Vagina (tissue), 2 donors: Measurements from ENCODE around the gene NTN4. TPM values are rescaled to one million over a fixed set of nuclear protein-coding genes. Genes with fewer than 3 reads are reported as not detected.

Source experiments
- DNase-seq, 2 donors: peaks; one replicate each; pipeline ENCODE4 v3.0.0-alpha.2; 2017; ENCODE audit errors: extremely low spot score in 2 of 2
- H3K27ac ChIP-seq: fragments of 200-600 bp; sonication (generic); one replicate; pipeline ENCODE4 v1.5.1; 2019
- H3K27me3 ChIP-seq: fragments of 200-600 bp; sonication (generic); one replicate; pipeline ENCODE4 v1.5.1; 2019
- H3K36me3 ChIP-seq, 2 donors: fragments of 200-600 bp; sonication (generic); one replicate each; pipeline ENCODE4 v1.5.1; 2017 to 2019
- H3K4me1 ChIP-seq: fragments of 200-600 bp; sonication (generic); one replicate; pipeline ENCODE4 v1.5.1; 2019
- H3K4me3 ChIP-seq, 2 donors: fragments of 200-600 bp; sonication (generic); 1 replicate in 1 of 2; 2 replicates in 1 of 2; pipeline ENCODE4 v1.5.1; 2016 to 2019
- H3K9me3 ChIP-seq: fragments of 200-600 bp; sonication (generic); one replicate; pipeline ENCODE4 v1.5.1; 2019
- POLR2A ChIP-seq, 2 donors: fragments of 450-650 bp; IDR thresholded peaks; one replicate each; pipeline ENCODE4 v1.6.1; 2017; ENCODE audit warnings: antibody characterized with exemption in 2 of 2, mild to moderate bottlenecking in 2 of 2, moderate library complexity in 2 of 2
- POLR2AphosphoS5 ChIP-seq, 2 donors: sonication (generic); formaldehyde crosslinking; IDR thresholded peaks; one replicate each; pipeline ENCODE4 v1.9.0; 2017; ENCODE audit warnings: antibody characterized with exemption in 2 of 2, mild to moderate bottlenecking in 2 of 2, low read depth in 1 of 2; ENCODE audit not compliant: insufficient read depth in 1 of 2
- intact Hi-C: fragments of 100-400 bp; cut with DNase I; formaldehyde crosslinking; loops from one replicate; pipeline ENCODE4 v1.15.1; 2023
- total RNA-seq: library from RNA; depleted of rRNA; stranded (reverse); fragments of >200 nt; gene quantifications from one replicate; pipeline ENCODE4 v1.2.3, GENCODE V29; 2016
- TF ChIP-seq, protein P1 (sequence below), 3 experiments: fragments of 450-650 bp in 2 of 3; fragments of 200-600 bp in 1 of 3; sonication (generic) in 1 of 3; IDR thresholded peaks; one replicate each; pipeline ENCODE4 v1.5.1; 2017 to 2019; ENCODE audit warnings: antibody characterized with exemption in 3 of 3, mild to moderate bottlenecking in 2 of 3, moderate library complexity in 2 of 3

NTN4 gene
- total RNA-seq, 1 donor from 2014 or later, result 21.9 TPM

DNA sequence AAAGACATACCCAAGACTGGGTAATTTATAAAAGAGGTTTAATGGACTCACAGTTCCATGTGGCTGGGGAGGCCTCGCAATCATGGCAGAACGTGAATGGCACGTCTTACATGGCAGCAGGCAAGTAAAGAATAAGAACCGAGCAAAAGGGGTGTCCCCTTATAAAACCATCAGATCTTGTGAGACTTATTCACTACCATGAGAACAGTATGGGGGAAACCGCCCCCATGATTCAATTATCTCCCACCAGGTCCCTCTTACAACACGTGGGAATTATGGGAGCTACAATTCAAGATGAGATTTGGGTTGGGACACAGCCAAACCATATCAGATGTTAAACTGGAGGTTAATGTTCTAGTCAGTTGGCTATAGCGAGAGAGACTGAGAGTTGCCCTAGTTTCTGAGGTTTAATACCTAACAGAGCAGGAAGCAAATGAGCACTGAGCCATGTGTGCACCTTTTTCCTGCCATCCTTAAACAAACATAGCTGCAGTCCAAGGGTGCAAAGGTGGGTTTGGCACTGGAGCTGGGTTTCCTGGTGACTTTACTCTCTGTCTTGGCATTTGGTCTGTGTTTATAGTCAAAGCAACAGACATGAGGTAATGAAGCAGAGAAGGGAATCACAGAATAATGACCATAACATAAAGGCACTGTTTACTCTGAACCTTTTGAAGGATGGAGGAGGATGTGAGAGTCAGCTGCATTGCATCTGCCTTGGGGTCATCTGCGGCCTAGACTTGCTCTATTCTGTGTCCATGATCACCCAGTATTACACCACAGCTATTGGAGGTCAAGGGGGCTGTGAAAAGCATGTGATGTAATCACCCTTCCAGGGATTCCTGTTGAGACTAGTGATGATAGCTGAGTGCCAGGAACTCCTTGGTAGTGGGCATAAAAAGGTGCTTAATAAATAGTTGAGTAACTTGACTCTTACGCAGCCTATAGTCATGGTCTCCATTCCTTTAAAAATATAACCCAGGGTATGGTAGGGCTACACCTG is 155.6 kb downstream of the NTN4 start:
- H3K4me3 ChIP-seq, result no peak overlapping the region
- no peaks in the 10 kb centered on the region for H3K9me3 ChIP-seq
- no peaks in the 10 kb centered on the region for H3K36me3 ChIP-seq
- no peaks in the 10 kb centered on the region for H3K27me3 ChIP-seq
- H3K27ac ChIP-seq, result no peak overlapping the region
- peaks cover 24% of the 10 kb centered on the region for H3K4me1 ChIP-seq
- no peak for DNase-seq
- intact Hi-C loops, result no loop called here
- TF ChIP-seq POLR2AphosphoS5 (IDR thresholded peaks at IDR 0.05; ENCODE audit: insufficient read depth in 1 of 2, low read depth in 1 of 2), result no peak
- TF ChIP-seq, protein P1, sequence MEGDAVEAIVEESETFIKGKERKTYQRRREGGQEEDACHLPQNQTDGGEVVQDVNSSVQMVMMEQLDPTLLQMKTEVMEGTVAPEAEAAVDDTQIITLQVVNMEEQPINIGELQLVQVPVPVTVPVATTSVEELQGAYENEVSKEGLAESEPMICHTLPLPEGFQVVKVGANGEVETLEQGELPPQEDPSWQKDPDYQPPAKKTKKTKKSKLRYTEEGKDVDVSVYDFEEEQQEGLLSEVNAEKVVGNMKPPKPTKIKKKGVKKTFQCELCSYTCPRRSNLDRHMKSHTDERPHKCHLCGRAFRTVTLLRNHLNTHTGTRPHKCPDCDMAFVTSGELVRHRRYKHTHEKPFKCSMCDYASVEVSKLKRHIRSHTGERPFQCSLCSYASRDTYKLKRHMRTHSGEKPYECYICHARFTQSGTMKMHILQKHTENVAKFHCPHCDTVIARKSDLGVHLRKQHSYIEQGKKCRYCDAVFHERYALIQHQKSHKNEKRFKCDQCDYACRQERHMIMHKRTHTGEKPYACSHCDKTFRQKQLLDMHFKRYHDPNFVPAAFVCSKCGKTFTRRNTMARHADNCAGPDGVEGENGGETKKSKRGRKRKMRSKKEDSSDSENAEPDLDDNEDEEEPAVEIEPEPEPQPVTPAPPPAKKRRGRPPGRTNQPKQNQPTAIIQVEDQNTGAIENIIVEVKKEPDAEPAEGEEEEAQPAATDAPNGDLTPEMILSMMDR (IDR thresholded peaks at IDR 0.05), result no peak
- TF ChIP-seq POLR2A (IDR thresholded peaks at IDR 0.05), result no peak

DNA sequence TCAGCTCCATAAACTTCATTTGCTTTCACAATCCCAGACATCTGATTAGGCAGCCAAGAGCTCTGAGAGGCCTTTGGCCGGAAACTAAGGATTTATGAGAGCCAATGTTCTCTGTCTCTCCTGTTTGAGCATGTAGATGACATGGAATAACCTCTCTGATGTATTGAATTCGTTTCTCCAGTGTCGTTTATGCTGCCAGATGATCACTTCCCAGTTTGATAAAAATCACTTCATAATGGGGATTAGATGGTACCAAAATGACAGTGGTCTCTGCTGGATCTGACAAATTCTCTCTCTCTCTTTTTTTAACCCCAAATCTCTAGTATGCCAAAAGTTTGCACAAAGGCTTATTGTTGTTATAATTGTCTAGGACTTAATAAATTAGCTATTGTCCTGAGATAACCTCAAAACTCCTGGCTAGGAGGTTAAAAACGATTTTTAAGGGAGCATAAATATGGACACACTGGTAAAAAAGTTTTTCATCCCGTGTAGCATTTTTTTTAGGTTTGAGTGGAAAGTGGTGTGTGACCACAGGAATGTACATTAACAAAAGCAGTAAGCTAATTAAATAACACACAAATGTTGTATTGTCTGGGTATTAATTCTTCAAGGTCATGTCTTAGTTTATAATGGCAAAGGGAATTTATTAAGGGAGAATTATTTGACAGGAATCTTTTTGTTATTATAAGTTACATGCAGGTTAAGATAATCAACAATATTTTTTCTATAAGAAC is 156.7 kb downstream of the NTN4 start:
- H3K9me3 ChIP-seq, result no peaks in the 10 kb centered on the region
- intact Hi-C loops, result no loop called here
- peaks cover 24% of the 10 kb centered on the region for H3K4me1 ChIP-seq
- H3K27me3 ChIP-seq, result no peaks in the 10 kb centered on the region
- peak overlapping the region; percentile 40 for H3K27ac ChIP-seq
- no peak overlapping the region for H3K4me3 ChIP-seq
- H3K36me3 ChIP-seq, result no peaks in the 10 kb centered on the region
- no peak for TF ChIP-seq POLR2A (IDR thresholded peaks at IDR 0.05)
- no peak for TF ChIP-seq POLR2AphosphoS5 (IDR thresholded peaks at IDR 0.05; ENCODE audit: insufficient read depth in 1 of 2, low read depth in 1 of 2)
- TF ChIP-seq, protein P1 (IDR thresholded peaks at IDR 0.05), result no peak
- DNase-seq, result no peak

DNA sequence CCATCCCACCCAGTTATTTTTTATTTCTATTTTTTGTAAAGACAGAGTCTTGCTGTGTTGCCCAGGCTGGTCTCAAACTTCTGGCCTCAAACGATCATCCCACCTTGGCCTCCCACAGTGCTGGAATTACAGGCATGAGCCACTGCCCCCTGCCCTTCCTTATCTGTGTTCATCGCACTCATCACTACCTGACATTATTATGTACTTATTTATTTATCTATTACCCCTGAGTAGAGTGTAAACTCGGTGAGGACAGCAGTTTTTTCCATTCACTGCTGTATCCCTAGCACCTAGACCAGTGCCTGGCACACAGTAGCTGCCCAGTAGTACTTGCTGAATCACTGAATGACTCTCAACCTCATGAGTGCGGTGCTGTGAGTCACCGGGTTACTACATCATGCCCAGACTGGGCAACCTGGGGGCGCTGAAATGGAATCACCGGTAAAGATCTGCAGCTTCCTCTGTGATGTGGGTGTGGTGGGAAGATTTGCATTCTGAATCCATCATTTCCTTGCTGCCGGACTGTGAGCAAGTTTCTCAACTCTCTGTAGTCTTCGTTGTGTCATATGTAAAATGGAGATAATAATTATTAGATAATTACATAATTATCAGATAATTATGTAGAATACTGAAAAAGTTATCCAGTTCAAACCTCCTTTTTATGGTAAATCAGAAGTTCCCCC is 157.4 kb downstream of the NTN4 start:
- H3K9me3 ChIP-seq, result no peaks in the 10 kb centered on the region
- peaks cover 24% of the 10 kb centered on the region for H3K4me1 ChIP-seq
- TF ChIP-seq, protein P1 (IDR thresholded peaks at IDR 0.05), result no peak
- TF ChIP-seq POLR2A (IDR thresholded peaks at IDR 0.05) (no peak), POLR2AphosphoS5 (IDR thresholded peaks at IDR 0.05; ENCODE audit: insufficient read depth in 1 of 2, low read depth in 1 of 2) (peak in 1 of 2 donors; percentile 39)
- no peak overlapping the region for H3K4me3 ChIP-seq
- no peaks in the 10 kb centered on the region for H3K36me3 ChIP-seq
- no peak for DNase-seq
- H3K27ac ChIP-seq, result peak overlapping the region; percentile 40
- no peaks in the 10 kb centered on the region for H3K27me3 ChIP-seq
- intact Hi-C loops, result no loop called here

DNA sequence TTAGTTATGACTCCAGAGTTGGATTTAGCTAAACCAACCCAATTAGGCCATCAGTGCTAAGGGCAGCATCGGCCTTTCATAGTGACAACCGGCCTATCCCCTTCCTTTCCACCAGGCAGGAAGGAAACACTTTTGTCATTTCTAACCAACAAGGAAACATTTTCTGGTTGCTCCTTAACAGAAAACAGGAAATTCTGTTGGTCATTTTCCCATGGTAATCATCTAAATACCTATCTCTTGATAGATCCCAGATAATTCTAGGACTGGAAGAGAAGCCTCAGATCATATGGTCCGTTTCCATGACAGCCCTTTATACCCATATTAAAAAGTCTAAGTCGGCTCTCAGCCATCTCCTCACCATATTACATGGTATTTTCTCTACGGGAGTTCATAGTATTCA is 160.1 kb downstream of the NTN4 start:
- Histone ChIP-seq H3K4me1 (peaks cover 24% of the 10 kb centered on the region), H3K4me3 (no peak overlapping the region), H3K27me3 (no peaks in the 10 kb centered on the region), H3K9me3 (no peaks in the 10 kb centered on the region), H3K27ac (no peak overlapping the region), H3K36me3 (no peaks in the 10 kb centered on the region)
- no peak for DNase-seq
- intact Hi-C loops, result no loop called here
- no peak for TF ChIP-seq POLR2AphosphoS5 (IDR thresholded peaks at IDR 0.05; ENCODE audit: insufficient read depth in 1 of 2, low read depth in 1 of 2)
- TF ChIP-seq, protein P1 (IDR thresholded peaks at IDR 0.05), result no peak
- TF ChIP-seq POLR2A (IDR thresholded peaks at IDR 0.05), result no peak
